CD14-positive monocyte (primary cell): ENCODE data around the gene C9orf50. TPM values are rescaled to one million over a fixed set of nuclear protein-coding genes. Genes with fewer than 3 reads are reported as not detected.

ENCODE experiments used
- DNase-seq, 3 donors: peaks; one replicate each; pipeline ENCODE4 v3.0.0-alpha.2; 2011 to 2022
- H2AFZ ChIP-seq: 2 replicates; pipeline ENCODE4 v1.6.0; 2012; ENCODE audit warnings: mild to moderate bottlenecking, low read depth, low read length, inconsistent platforms; ENCODE audit not compliant: insufficient read depth, poor library complexity, severe bottlenecking
- H3K27ac ChIP-seq, 2 donors: 1 replicate in 1 of 2; 2 replicates in 1 of 2; pipeline ENCODE4 v1.5.1; 2012 to 2013; ENCODE audit warnings: low read length in 2 of 2, control low read depth in 1 of 2, inconsistent platforms in 1 of 2, low read depth in 1 of 2, mild to moderate bottlenecking in 1 of 2
- H3K27me3 ChIP-seq, 2 donors: one replicate each; pipeline versions ENCODE4 v1.6.0 to v1.6.1; 2011 to 2013; ENCODE audit warnings: low read length in 2 of 2; ENCODE audit not compliant: control insufficient read depth in 2 of 2, insufficient read depth in 2 of 2
- H3K36me3 ChIP-seq, 2 donors: replicated peaks in 1 of 2; 1 replicate in 1 of 2; 2 replicates in 1 of 2; pipeline versions ENCODE4 v1.5.1 to v1.6.1; 2012 to 2013; ENCODE audit warnings: low read length in 2 of 2, control low read depth in 1 of 2, inconsistent platforms in 1 of 2, mild to moderate bottlenecking in 1 of 2; ENCODE audit not compliant: insufficient read depth in 2 of 2, control insufficient read depth in 1 of 2
- H3K4me1 ChIP-seq, 2 donors: 1 replicate in 1 of 2; 2 replicates in 1 of 2; pipeline versions ENCODE4 v1.5.1 to v1.6.1; 2012 to 2013; ENCODE audit warnings: low read length in 2 of 2, control low read depth in 1 of 2, inconsistent platforms in 1 of 2, mild to moderate bottlenecking in 1 of 2, moderate library complexity in 1 of 2; ENCODE audit not compliant: insufficient read depth in 2 of 2, control insufficient read depth in 1 of 2
- H3K4me2 ChIP-seq: replicated peaks from 2 replicates; pipeline ENCODE3; 2012; ENCODE audit warnings: low read length, moderate library complexity, mild to moderate bottlenecking; ENCODE audit not compliant: poor library complexity, severe bottlenecking; ENCODE audit errors: extremely low read depth
- H3K4me3 ChIP-seq, 3 experiments: fragments of 200-600 bp in 1 of 3; sonication (generic) in 1 of 3; replicated peaks in 1 of 3; 1 replicate in 2 of 3; 2 replicates in 1 of 3; pipeline ENCODE4 v1.5.1; 2011 to 2013; ENCODE audit warnings: low read length in 3 of 3, mild to moderate bottlenecking in 3 of 3, control low read depth in 2 of 3, low read depth in 2 of 3, inconsistent platforms in 1 of 3, moderate library complexity in 1 of 3
- H3K79me2 ChIP-seq: 2 replicates; pipeline ENCODE4 v1.6.0; 2012; ENCODE audit warnings: mild to moderate bottlenecking, control low read depth, inconsistent platforms, low read length, moderate library complexity; ENCODE audit not compliant: insufficient read depth
- H3K9ac ChIP-seq: 2 replicates; pipeline ENCODE4 v1.6.0; 2017; ENCODE audit warnings: low read length, mild to moderate bottlenecking; ENCODE audit not compliant: insufficient read depth, poor library complexity, severe bottlenecking
- H3K9me3 ChIP-seq, 2 donors: replicated peaks in 1 of 2; 1 replicate in 1 of 2; 2 replicates in 1 of 2; pipeline versions ENCODE4 v1.5.1 to v1.6.1; 2012 to 2013; ENCODE audit warnings: low read length in 2 of 2, control low read depth in 1 of 2; ENCODE audit not compliant: control insufficient read depth in 1 of 2, insufficient read depth in 1 of 2
- H4K20me1 ChIP-seq: 2 replicates; pipeline ENCODE4 v1.6.0; 2012; ENCODE audit warnings: mild to moderate bottlenecking, low read length, control low read depth, moderate library complexity; ENCODE audit not compliant: insufficient read depth
- H3K27ac Mint-ChIP-seq, 7 donors: one replicate each; pipeline ENCODE4 v1.8.0; 2020; ENCODE audit warnings: mild to moderate bottlenecking in 7 of 7, mixed read lengths in 7 of 7, moderate library complexity in 6 of 7, inconsistent platforms in 2 of 7
- H3K27me3 Mint-ChIP-seq, 3 donors: one replicate each; pipeline ENCODE4 v1.8.0; 2021 to 2022; ENCODE audit warnings: low read depth in 3 of 3, mild to moderate bottlenecking in 3 of 3, mixed read lengths in 3 of 3, moderate library complexity in 3 of 3, inconsistent platforms in 1 of 3
- H3K36me3 Mint-ChIP-seq, 2 donors: one replicate each; pipeline ENCODE4 v1.8.0; 2020; ENCODE audit warnings: mixed read lengths in 2 of 2, inconsistent platforms in 1 of 2, mild to moderate bottlenecking in 1 of 2
- H3K4me1 Mint-ChIP-seq: one replicate; pipeline ENCODE4 v1.8.0; 2020; ENCODE audit warnings: mild to moderate bottlenecking, mixed read lengths
- H3K4me3 Mint-ChIP-seq, 2 donors: one replicate each; pipeline ENCODE4 v1.8.0; 2020; ENCODE audit warnings: mild to moderate bottlenecking in 2 of 2, mixed read lengths in 2 of 2, moderate library complexity in 1 of 2
- H3K9me3 Mint-ChIP-seq, 7 donors: one replicate each; pipeline ENCODE4 v1.8.0; 2020 to 2022; ENCODE audit warnings: mixed read lengths in 7 of 7, mild to moderate bottlenecking in 6 of 7, moderate library complexity in 6 of 7, inconsistent platforms in 2 of 7
- CTCF ChIP-seq: fragments of 200-600 bp; IDR thresholded peaks from one replicate; pipeline ENCODE4 v1.8.0; 2022; ENCODE audit warnings: antibody characterized with exemption, mild to moderate bottlenecking
- WGBS: methylation state at CpG from one replicate; pipeline ENCODE4 v1.1.5; 2013; ENCODE audit warnings: missing lambda C conversion rate; ENCODE audit not compliant: insufficient coverage; 5-methylcytosine and 5-hydroxymethylcytosine counted together
- intact Hi-C, 2 donors: fragments of 100-400 bp; cut with micrococcal nuclease; formaldehyde crosslinking; loops; one replicate each; pipeline versions ENCODE4 v1.15.0 to v1.15.1; 2023
- polyA plus RNA-seq, 3 donors: library from polyadenylated mRNA; depleted of rRNA in 1 of 3; unstranded in 2 of 3; stranded (reverse) in 1 of 3; fragments of 300-500 nt in 2 of 3; fragments of >200 nt in 1 of 3; fragmentation: Illumina TruSeq in 2 of 3; gene quantifications; 1 replicate in 2 of 3; 2 replicates in 1 of 3; pipeline ENCODE4 v1.2.3, GENCODE V29; 2012 to 2021

The C9orf50 gene
- polyA plus RNA-seq, 3 donors, result not detected

DNA sequence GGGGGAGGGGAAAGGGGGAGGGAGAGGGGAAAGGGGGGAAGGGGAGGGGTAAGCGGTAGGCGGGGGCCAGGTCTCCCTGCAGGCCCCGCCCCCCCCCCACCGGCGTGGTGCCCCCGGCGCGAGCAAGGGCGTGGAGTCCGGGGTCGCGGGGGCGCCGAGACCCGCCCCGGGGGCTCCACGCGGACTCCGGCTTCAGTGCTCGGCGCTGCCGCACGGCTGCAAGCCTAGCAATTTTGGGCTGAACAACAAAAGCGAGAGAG is 10.8 kb downstream of the C9orf50 start:
- H3K4me2 ChIP-seq, result peak overlapping the region; percentile 81
- Mint-ChIP-seq H3K9me3 (peaks cover 0 to 2% (median 0%) of the 10 kb centered on the region in 7 donors), H3K36me3 (no peaks in the 10 kb centered on the region), H3K4me3 (peak overlapping the region; percentile 75 to 77), H3K27ac (peak overlapping the region in 5 of 7 donors; percentile 53 to 90 (median 79)), H3K4me1 (peaks cover 45% of the 10 kb centered on the region), H3K27me3 (peaks cover 4 to 11% (median 6%) of the 10 kb centered on the region in 3 donors)
- intact Hi-C loops, result loop anchor here (2.0 to 10.0 kb wide), 4 partner anchors 15 to 478 kb away; no protein-coding TSS in a partner anchor
- peak overlapping the region; percentile 40 to 79 (median 45) for H3K4me3 ChIP-seq
- H3K9me3 ChIP-seq, result no peaks in the 10 kb centered on the region
- peaks cover 43 to 49% of the 10 kb centered on the region in 2 donors for H3K4me1 ChIP-seq
- H3K9ac ChIP-seq, result peak overlapping the region; percentile 73
- 0% methylated on average over 12 of the region's 24 CpGs for WGBS
- H2AFZ ChIP-seq, result peak overlapping the region; percentile 84
- no peaks in the 10 kb centered on the region for H3K36me3 ChIP-seq
- no peaks in the 10 kb centered on the region for H4K20me1 ChIP-seq
- H3K79me2 ChIP-seq, result no peaks in the 10 kb centered on the region
- no peak for DNase-seq
- no peak for TF ChIP-seq CTCF
- H3K27me3 ChIP-seq, result no peaks in the 10 kb centered on the region
- peak overlapping the region in 1 of 2 donors; percentile 81 for H3K27ac ChIP-seq

DNA sequence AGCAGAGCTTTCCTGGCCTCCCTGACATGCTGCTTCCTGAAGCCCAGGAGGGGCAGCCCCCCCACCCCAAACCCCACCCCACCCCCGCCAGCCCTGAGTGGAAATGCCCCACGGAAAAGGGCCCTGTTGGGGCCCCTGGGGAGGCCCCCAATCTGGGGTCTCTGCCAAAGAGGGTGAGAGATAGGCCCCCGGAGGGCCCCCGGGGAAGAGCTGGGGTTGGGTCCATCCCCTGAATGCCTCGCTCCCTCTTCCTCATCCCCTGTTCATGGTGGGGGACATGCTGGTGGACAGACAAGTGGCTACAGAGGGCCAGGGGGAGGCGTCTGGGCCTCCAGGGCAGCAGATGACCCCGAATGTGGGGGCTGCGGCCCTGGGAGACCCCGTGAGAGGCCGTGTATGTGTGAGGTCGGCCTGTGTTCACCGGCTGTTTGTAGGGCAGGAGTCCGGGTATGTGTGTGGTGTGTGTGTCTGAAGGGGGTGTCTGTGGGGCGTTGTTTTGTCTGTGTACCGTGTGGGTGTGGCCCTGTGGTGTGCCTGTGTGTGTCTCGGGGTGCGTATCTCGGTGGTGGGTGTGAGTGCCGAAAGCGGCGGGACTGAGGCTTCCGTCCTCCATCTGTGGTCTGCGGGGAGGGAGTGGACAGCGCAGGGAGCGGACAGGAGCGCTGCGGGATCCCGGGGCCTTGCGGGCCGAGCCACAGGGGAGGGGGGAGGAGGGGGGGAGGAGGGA is 11.3 kb downstream of the C9orf50 start:
- peak overlapping the region; percentile 29 for H3K9ac ChIP-seq
- peaks cover 4 to 10% (median 6%) of the 10 kb centered on the region in 3 donors for H3K27me3 Mint-ChIP-seq
- intact Hi-C loops, result loop anchor here (2.0 to 10.0 kb wide), 6 partner anchors 15 to 477 kb away; no protein-coding TSS in a partner anchor

More for the DNA sequence above, 11.3 kb downstream of the C9orf50 start:
- peak overlapping the region in 2 of 3 experiments; percentile 17 to 79 for H3K4me3 ChIP-seq
- no peaks in the 10 kb centered on the region for H3K9me3 ChIP-seq
- H3K36me3 ChIP-seq, result no peaks in the 10 kb centered on the region
- H3K79me2 ChIP-seq, result no peaks in the 10 kb centered on the region
- peak overlapping the region in 6 of 7 donors; percentile 75 to 96 (median 90) for H3K27ac Mint-ChIP-seq
- 6% methylated on average over 11 of the region's 30 CpGs for WGBS
- peaks cover 43 to 49% of the 10 kb centered on the region in 2 donors for H3K4me1 ChIP-seq
- H3K36me3 Mint-ChIP-seq, result no peaks in the 10 kb centered on the region
- H3K9me3 Mint-ChIP-seq, result peaks cover 0 to 2% (median 0%) of the 10 kb centered on the region in 7 donors
- H3K4me3 Mint-ChIP-seq, result peak overlapping the region; percentile 89 to 95
- H4K20me1 ChIP-seq, result no peaks in the 10 kb centered on the region
- no peak for TF ChIP-seq CTCF
- H2AFZ ChIP-seq, result peak overlapping the region; percentile 78
- DNase-seq, result peak in 2 of 3 donors; percentile 39 to 45
- H3K27ac ChIP-seq, result peak overlapping the region in 1 of 2 donors; percentile 11
- H3K27me3 ChIP-seq, result no peaks in the 10 kb centered on the region
- H3K4me2 ChIP-seq, result peak overlapping the region; percentile 81
- peaks cover 48% of the 10 kb centered on the region for H3K4me1 Mint-ChIP-seq
